ENCODE results near the gene MID2.

The MID2 gene

GRCh38 chrX:107968623-107969022, 143.0 kb downstream of the MID2 start:
- no peak for DNase-seq

GRCh38 chrX:107970073-107970472, 144.4 kb downstream of the MID2 start:
- DNase-seq = no peak

- DNase-seq = no peak
These were observed 146.0 kb downstream of the MID2 start for GRCh38 chrX:107971636-107972035.

Measured in activated effector memory CD4-positive, alpha-beta T cell treated with anti-CD3 and anti-CD28 coated beads, Interleukin-2, amount 50 U/mL, for 16 hours (primary cell).